GM15510 (cell line): Measurements from ENCODE around the gene PRPF4.

ENCODE experiments used
- POLR2A ChIP-seq: IDR thresholded peaks from 3 replicates; pipeline ENCODE4 v1.6.1; 2011; ENCODE audit warnings: borderline replicate concordance; ENCODE audit not compliant: insufficient read length; ENCODE audit errors: extremely low read depth

Gene PRPF4

GRCh38 chr9:113261917-113262671 is 13.4 kb upstream of the PRPF4 start:
- TF ChIP-seq POLR2A, result no peak

- no peak for TF ChIP-seq POLR2A
Measured at GRCh38 chr9:113266174-113266573, 9.3 kb upstream of the PRPF4 start.

GRCh38 chr9:113267911-113268566 is 7.4 kb upstream of the PRPF4 start:
- no peak for TF ChIP-seq POLR2A

GRCh38 chr9:113269355-113269754 is 6.1 kb upstream of the PRPF4 start:
- no peak for TF ChIP-seq POLR2A

- no peak for TF ChIP-seq POLR2A
Measured at GRCh38 chr9:113269871-113270270, 5.6 kb upstream of the PRPF4 start.

GRCh38 chr9:113274474-113275156 is 843 bp upstream of the PRPF4 start:
- no peak for TF ChIP-seq POLR2A

- TF ChIP-seq POLR2A, result no peak
Measured at GRCh38 chr9:113278840-113279239, 3.4 kb downstream of the PRPF4 start.

GRCh38 chr9:113281356-113281755 is 5.9 kb downstream of the PRPF4 start:
- no peak for TF ChIP-seq POLR2A

GRCh38 chr9:113289091-113289490 is 13.6 kb downstream of the PRPF4 start:
- TF ChIP-seq POLR2A, result no peak

- no peak for TF ChIP-seq POLR2A
Measured at GRCh38 chr9:113290052-113290607, 14.7 kb downstream of the PRPF4 start.

GRCh38 chr9:113293285-113293878 is 17.9 kb downstream of the PRPF4 start:
- TF ChIP-seq POLR2A, result no peak

GRCh38 chr9:113296796-113297558 is 21.5 kb downstream of the PRPF4 start:
- no peak for TF ChIP-seq POLR2A

GRCh38 chr9:113298311-113298710 is 22.9 kb downstream of the PRPF4 start:
- no peak for TF ChIP-seq POLR2A
